Kidney epithelial cell (primary cell): ENCODE data around the gene ATP2C1. TPM values are rescaled to one million over a fixed set of nuclear protein-coding genes. Genes with fewer than 3 reads are reported as not detected.

Experiments used
- DNase-seq: peaks from one replicate; pipeline ENCODE4 v3.0.0-alpha.2; 2010; ENCODE audit warnings: low read depth
- H3K27me3 ChIP-seq: 2 replicates; pipeline ENCODE4 v1.6.0; 2011; ENCODE audit warnings: low read length; ENCODE audit not compliant: control insufficient read depth, insufficient read depth
- H3K36me3 ChIP-seq: 2 replicates; pipeline ENCODE4 v1.5.1; 2011; ENCODE audit warnings: low read length; ENCODE audit not compliant: control insufficient read depth, insufficient read depth
- H3K4me3 ChIP-seq: 2 replicates; pipeline ENCODE4 v1.5.1; 2011; ENCODE audit warnings: low read depth, mild to moderate bottlenecking, control low read depth, low read length
- total RNA-seq: library from RNA; depleted of rRNA; stranded (reverse); fragments of >200 nt; gene quantifications from 2 replicates; pipeline ENCODE4 v1.2.3, GENCODE V29; 2015
- TF ChIP-seq, protein P1 (sequence below): IDR thresholded peaks from 2 replicates; pipeline ENCODE4 v1.5.1; 2011; ENCODE audit warnings: mild to moderate bottlenecking, moderate library complexity, low read length, control low read depth, inconsistent platforms; ENCODE audit not compliant: insufficient read depth, poor library complexity, severe bottlenecking

The ATP2C1 gene, protein sequence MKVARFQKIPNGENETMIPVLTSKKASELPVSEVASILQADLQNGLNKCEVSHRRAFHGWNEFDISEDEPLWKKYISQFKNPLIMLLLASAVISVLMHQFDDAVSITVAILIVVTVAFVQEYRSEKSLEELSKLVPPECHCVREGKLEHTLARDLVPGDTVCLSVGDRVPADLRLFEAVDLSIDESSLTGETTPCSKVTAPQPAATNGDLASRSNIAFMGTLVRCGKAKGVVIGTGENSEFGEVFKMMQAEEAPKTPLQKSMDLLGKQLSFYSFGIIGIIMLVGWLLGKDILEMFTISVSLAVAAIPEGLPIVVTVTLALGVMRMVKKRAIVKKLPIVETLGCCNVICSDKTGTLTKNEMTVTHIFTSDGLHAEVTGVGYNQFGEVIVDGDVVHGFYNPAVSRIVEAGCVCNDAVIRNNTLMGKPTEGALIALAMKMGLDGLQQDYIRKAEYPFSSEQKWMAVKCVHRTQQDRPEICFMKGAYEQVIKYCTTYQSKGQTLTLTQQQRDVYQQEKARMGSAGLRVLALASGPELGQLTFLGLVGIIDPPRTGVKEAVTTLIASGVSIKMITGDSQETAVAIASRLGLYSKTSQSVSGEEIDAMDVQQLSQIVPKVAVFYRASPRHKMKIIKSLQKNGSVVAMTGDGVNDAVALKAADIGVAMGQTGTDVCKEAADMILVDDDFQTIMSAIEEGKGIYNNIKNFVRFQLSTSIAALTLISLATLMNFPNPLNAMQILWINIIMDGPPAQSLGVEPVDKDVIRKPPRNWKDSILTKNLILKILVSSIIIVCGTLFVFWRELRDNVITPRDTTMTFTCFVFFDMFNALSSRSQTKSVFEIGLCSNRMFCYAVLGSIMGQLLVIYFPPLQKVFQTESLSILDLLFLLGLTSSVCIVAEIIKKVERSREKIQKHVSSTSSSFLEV
- 78.5 and 85.3 TPM in 2 replicates for total RNA-seq

DNA sequence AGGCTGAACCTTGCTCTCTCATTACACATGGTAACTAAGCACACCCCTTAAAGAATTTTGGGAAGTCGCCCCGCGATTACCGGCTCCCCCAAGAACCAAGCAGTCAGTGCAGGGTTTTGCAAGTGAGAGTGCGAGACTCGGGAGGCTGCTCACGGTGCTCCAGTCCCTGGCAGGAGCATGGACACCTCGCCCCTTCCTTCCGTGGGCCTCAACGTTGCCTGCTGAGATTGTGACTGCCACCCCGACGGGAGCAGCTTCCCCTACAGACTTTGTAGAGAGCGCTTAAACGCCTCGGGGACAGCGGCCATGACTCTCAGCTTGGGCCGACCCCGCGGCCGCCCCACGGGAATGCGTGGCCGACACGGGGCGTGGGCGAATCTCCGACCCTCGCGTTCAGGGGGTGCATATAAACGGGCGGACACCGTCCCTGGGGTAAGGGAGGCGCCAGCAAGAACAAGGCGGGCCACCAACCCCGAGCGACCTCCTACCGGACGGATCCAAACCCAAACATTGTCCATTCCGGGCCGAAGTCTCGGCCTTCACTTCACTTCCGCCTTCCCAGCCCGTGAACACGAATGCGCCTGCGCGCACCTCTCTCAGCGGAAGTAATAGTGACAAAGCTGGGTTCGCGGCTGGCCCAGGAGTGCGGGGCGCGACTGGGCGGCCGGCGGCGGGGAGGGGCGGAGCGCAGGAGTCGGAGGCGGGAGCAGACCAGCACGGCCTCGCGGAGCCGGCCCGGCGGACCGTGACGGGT, at the start of gene ATP2C1:
ATP2C1 (plus strand) TSS at position 709 of the 754 bp plus-strand sequence. CDS start 686 bp downstream, outside the sequence.
- Histone ChIP-seq H3K36me3 (no peaks in the 10 kb centered on the region), H3K4me3 (peak within 1 kb of the TSS; percentile 84), H3K27me3 (no peaks in the 10 kb centered on the region)
- TF ChIP-seq, protein P1, sequence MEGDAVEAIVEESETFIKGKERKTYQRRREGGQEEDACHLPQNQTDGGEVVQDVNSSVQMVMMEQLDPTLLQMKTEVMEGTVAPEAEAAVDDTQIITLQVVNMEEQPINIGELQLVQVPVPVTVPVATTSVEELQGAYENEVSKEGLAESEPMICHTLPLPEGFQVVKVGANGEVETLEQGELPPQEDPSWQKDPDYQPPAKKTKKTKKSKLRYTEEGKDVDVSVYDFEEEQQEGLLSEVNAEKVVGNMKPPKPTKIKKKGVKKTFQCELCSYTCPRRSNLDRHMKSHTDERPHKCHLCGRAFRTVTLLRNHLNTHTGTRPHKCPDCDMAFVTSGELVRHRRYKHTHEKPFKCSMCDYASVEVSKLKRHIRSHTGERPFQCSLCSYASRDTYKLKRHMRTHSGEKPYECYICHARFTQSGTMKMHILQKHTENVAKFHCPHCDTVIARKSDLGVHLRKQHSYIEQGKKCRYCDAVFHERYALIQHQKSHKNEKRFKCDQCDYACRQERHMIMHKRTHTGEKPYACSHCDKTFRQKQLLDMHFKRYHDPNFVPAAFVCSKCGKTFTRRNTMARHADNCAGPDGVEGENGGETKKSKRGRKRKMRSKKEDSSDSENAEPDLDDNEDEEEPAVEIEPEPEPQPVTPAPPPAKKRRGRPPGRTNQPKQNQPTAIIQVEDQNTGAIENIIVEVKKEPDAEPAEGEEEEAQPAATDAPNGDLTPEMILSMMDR, result no peak
- DNase-seq, result peak; percentile 76

DNA sequence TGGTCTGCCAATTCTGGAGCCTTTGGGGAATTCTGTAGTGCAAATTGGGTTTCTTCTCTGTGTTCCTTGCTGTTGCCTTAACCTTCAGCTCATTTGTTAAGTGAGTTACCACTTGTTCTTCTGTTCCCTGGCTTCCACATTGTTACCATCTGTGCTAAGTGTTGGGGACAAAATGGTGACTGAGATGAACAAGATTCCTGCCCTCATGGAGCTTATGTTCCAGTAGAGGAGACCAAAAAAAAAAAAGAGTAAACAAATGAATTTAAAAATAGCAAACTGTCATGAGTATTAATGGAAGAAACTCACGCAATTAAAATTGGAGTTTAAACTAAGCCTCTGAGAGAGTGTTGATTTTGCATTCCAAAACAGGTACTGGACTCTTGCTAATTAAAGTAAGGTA, 49.4 kb upstream of the ATP2C1 start:
- TF ChIP-seq, protein P1, result no peak
- H3K36me3 ChIP-seq, result no peaks in the 10 kb centered on the region
- no peaks in the 10 kb centered on the region for H3K27me3 ChIP-seq
- no peak overlapping the region for H3K4me3 ChIP-seq
- DNase-seq, result no peak

DNA sequence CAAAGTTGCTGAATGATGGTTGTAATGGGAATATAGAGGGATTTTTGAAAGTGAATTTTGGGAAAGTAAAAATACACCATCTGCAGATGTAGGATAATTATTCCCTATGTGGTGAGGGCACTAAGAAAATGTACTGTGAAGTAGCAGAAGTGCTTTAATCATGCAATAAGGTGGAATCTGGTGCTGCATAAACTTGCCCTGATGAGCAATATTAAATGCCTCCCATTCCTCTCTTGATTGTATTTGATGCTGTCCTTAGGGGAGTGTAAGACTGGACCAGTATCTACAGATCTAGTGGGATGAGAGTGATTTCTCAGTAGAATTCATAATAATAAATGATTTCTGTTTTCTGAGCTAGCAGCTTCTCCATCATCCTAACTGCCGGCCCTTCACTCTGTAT, 47.7 kb upstream of the ATP2C1 start:
- Histone ChIP-seq H3K4me3 (no peak overlapping the region), H3K36me3 (no peaks in the 10 kb centered on the region), H3K27me3 (no peaks in the 10 kb centered on the region)
- TF ChIP-seq, protein P1, result no peak
- DNase-seq, result no peak

DNA sequence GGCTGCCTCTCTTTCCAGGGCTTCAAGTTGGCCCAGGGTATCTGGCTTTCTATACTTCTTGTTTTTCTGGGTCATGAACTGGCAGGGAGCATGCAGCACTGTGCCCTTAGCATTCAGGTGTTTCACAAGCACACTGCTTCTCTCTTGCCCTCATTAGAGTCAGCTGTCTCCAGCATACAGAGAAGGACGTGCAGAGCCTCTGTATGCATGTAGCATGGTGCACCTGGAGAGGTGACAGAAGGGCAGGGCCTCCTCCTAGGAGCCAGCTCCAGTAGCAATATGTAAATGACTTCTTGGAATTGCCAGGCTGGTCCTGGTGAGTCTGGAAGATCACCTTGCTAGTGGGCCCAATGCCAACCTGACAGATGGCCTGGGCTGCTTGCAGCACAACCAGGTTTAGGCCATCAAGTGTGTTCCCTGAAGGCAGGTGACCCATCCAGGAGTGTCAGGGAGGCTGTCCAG, 44.8 kb upstream of the ATP2C1 start:
- TF ChIP-seq, protein P1, result no peak
- no peaks in the 10 kb centered on the region for H3K36me3 ChIP-seq
- no peak for DNase-seq
- no peak overlapping the region for H3K4me3 ChIP-seq
- H3K27me3 ChIP-seq, result no peaks in the 10 kb centered on the region

DNA sequence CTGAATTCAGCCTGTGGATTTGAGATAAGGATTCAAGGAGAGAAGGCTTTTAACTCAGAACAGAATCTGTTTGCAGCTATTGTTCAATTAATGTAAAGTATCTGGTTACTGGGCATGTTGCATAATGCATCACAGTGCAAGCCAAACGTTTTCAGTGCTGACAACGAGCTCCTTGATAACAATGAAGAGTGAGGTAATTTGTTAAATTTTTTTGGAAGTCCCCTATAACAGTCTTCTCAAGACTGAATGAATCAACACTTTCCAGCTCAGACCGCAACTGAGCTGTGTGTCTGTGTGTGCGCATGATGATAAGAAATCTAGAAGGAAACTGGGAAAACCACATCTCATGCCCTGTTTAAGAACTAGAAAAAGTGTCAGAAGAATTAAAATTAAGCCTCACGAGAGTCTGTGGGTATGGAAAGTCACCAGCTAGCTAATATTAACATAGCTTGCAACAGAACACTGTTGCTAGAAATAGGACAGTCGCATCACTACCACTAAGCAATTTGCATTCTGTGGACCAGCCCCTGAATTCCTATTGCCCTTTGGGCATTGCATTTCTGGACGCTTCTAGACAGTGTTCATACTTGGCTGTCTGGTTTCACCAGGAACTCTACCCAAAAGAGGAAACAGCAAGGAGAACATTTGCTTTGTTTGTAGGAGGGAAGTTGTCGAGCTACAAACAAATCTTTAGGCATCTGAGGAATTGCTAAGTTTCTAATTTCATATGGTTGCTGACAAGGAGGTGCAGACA, 43.7 kb upstream of the ATP2C1 start:
- TF ChIP-seq, protein P1, result no peak
- DNase-seq, result peak; percentile 44
- Histone ChIP-seq H3K36me3 (no peaks in the 10 kb centered on the region), H3K27me3 (no peaks in the 10 kb centered on the region), H3K4me3 (no peak overlapping the region)
